Aorta (tissue), 5 donors: ENCODE data around the gene SPECC1. TPM values are rescaled to one million over a fixed set of nuclear protein-coding genes. Genes with fewer than 3 reads are reported as not detected.
"Not testable (repeated sequence)": the region's sequence is repeated elsewhere in the genome, so short reads cannot be mapped to it uniquely, and the experiment has no call there.

Source experiments
- ATAC-seq: fragments of 200-7000 bp; cut with Tn5 transposase; one replicate; pipeline ENCODE4 v1.9.1; 2022; ENCODE audit warnings: moderate library complexity; ENCODE audit not compliant: low FRiP score
- DNase-seq, 2 donors: peaks; one replicate each; pipeline ENCODE4 v3.0.0-alpha.2; 2020
- H3K27ac ChIP-seq, 2 donors: one replicate each; pipeline ENCODE4 v1.5.1; 2013; ENCODE audit warnings: low read length in 2 of 2, mild to moderate bottlenecking in 2 of 2, moderate library complexity in 2 of 2, control low read depth in 1 of 2, inconsistent platforms in 1 of 2, low read depth in 1 of 2
- H3K27me3 ChIP-seq, 2 donors: one replicate each; pipeline ENCODE4 v1.6.1; 2013; ENCODE audit warnings: control low read depth in 1 of 2, low read length in 1 of 2, mild to moderate bottlenecking in 1 of 2, moderate library complexity in 1 of 2; ENCODE audit not compliant: insufficient read depth in 2 of 2, control insufficient read depth in 1 of 2
- H3K36me3 ChIP-seq, 2 donors: one replicate each; pipeline ENCODE4 v1.6.1; 2013; ENCODE audit warnings: control low read depth in 1 of 2, low read length in 1 of 2, mild to moderate bottlenecking in 1 of 2; ENCODE audit not compliant: insufficient read depth in 2 of 2, control insufficient read depth in 1 of 2
- H3K4me1 ChIP-seq, 2 donors: one replicate each; pipeline ENCODE4 v1.6.1; 2013; ENCODE audit warnings: low read length in 2 of 2, control low read depth in 1 of 2, mild to moderate bottlenecking in 1 of 2, moderate library complexity in 1 of 2; ENCODE audit not compliant: insufficient read depth in 2 of 2, control insufficient read depth in 1 of 2
- H3K4me3 ChIP-seq, 2 donors: one replicate each; pipeline ENCODE4 v1.5.1; 2013; ENCODE audit warnings: low read length in 2 of 2, control low read depth in 1 of 2, mild to moderate bottlenecking in 1 of 2
- H3K9me3 ChIP-seq: one replicate; pipeline ENCODE4 v1.6.1; 2013; ENCODE audit warnings: mild to moderate bottlenecking, low read length; ENCODE audit not compliant: control insufficient read depth
- WGBS, 2 donors: extraction: QIAGEN DNeasy Blood & Tissue Kit; methylation state at CpG; one replicate each; pipeline ENCODE4 v1.1.7; 2013; 5-methylcytosine and 5-hydroxymethylcytosine counted together
- intact Hi-C, 2 donors: fragments of 100-400 bp; cut with DNase I; formaldehyde crosslinking; loops; one replicate each; pipeline versions ENCODE4 v1.14.2 to v1.15.0; 2022
- polyA plus RNA-seq, 2 donors: library from polyadenylated mRNA; stranded (reverse); fragments of 200-250 nt; gene quantifications; one replicate each; pipeline ENCODE4 v1.2.3, GENCODE V29; 2013
- total RNA-seq, 2 donors: library from RNA; stranded (reverse); fragmentation: NEBNext Ultra II Directional; extraction: Animal tissue kit (Norgen Biotek cat#: 25700); gene quantifications; one replicate each; pipeline ENCODE4 v1.2.1, GENCODE V29; 2021
- donor health status: healthy with polysubstance abuse.
- donor health status: Bipolar disorder and iron deficiency.
- donor health status: DM: no; HTN: no; CAD: no.
- donor health status: DM: no; HTN: no; CAD: no.
- donor health status: DM: yes; HTN: yes; CAD: no.

SPECC1 gene
- total and polyA plus RNA-seq, 4 donors: 37.4 to 68.8 (median 50.3) TPM

DNA sequence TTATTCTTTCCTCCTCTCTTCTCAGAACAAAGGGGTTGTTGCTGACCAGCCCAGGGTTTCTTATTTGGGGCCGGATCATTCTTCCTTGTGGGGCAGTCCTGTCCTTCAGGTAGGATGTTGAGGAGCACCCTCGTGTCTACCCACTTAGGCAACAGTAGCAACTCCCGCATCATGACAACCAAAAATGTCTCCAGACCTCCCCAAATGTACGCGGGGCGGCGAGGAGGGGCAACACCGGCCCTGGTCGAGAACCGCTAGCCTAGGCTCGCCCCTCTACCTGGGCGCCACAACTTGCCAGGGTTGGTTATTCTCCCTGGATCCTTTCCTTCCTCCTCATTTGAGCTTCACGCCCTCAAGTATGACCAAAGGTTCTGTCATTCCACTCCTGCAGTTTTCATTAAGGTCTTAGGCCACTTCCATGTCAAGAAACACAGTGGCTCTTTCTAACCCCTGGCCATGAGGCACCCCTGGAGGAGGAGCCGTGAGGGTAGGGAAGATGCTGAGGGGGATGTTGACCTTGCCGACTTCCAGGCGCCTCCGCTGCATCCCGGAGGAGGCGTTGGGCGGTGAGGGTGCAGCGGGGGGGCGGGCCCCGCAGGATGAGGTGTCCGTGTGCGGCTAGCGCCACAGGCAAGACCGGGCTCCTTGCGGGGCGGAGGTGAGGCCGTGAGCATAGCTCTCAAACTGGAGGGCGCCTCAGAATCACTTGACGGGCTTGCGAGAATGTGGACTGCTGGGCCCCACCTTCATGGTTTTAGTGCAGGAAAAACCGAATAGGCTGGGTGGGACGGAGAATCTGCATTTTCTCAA lies 712 bp upstream of the SPECC1 start:
- Histone ChIP-seq H3K9me3 (no peaks in the 10 kb centered on the region), H3K4me3 (peak overlapping the region; percentile 42 to 67), H3K27ac (no peak overlapping the region), H3K27me3 (no peaks in the 10 kb centered on the region), H3K4me1 (no peaks in the 10 kb centered on the region), H3K36me3 (no peaks in the 10 kb centered on the region)
- WGBS, 2 donors: 29 to 30% methylated on average over 35 of the region's 35 CpGs
- intact Hi-C loops: loop anchor here (2.0 to 10.0 kb wide), 4 partner anchors 86 to 306 kb away; no protein-coding TSS in a partner anchor
- peak; percentile 79 for ATAC-seq
- DNase-seq: peak; percentile 54 to 87

GRCh38 chr17:20009052-20009301 lies 182 bp upstream of the SPECC1 start:
- 0 to 1% methylated on average over 13 to 18 of the region's 18 CpGs for WGBS, 2 donors
- Histone ChIP-seq H3K27me3 (no peaks in the 10 kb centered on the region), H3K4me1 (no peaks in the 10 kb centered on the region), H3K27ac (no peak overlapping the region), H3K9me3 (no peaks in the 10 kb centered on the region), H3K4me3 (peak overlapping the region; percentile 42 to 67), H3K36me3 (no peaks in the 10 kb centered on the region)
- ATAC-seq (no peak), DNase-seq (no peak)
- intact Hi-C loops: loop anchor here (2.0 to 10.0 kb wide), 4 partner anchors 86 to 306 kb away; no protein-coding TSS in a partner anchor

DNA sequence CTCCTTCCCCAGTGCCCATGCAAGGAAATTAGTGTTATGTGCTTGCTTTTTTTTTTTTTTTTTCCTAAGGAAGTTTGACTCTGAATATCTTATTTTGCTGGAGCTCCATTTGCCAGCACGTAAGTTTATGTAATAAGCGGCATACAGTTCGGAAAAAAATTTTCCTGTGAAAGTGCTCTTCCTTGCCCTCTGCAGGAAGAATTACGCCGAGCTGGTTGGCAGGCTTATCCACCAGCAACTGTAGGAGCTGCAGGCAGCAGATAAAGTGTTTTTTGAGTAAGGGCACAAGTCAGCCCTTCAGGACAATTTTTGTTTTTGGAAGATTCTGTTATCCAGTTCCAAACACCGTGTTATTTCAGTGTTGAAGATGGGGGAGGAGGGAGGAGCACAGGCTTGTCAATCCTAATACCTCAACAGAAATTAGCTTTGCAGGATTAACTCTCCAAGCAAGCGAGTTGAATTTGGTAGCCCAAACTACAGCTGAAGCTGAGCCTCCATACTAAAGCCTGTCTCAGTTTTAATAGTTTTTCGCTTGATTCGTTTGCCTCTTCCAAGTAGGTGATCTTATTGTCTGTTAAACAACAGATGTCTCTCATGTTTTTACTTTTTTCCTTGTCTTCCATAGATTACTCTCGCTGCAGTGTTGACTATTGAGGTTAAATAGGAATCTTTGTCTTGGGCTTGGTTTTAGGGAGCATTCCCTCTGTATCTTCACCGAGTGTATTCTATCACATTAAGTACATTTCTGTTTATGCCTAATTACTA lies 1.1 kb downstream of the SPECC1 start:
- Histone ChIP-seq H3K4me3 (peak overlapping the region; percentile 51 to 67), H3K27me3 (no peaks in the 10 kb centered on the region), H3K27ac (peak overlapping the region in 1 of 2 donors; percentile 33), H3K9me3 (no peaks in the 10 kb centered on the region), H3K36me3 (no peaks in the 10 kb centered on the region), H3K4me1 (no peaks in the 10 kb centered on the region)
- DNase-seq (peak; percentile 65 to 81), ATAC-seq (peak; percentile 70)
- WGBS, 2 donors: 28% methylated on average over 11 of the region's 11 CpGs
- intact Hi-C loops: loop anchor here in 1 of 2 donors (5.0 kb wide), 1 partner anchor 52 kb away; no protein-coding TSS in a partner anchor

DNA sequence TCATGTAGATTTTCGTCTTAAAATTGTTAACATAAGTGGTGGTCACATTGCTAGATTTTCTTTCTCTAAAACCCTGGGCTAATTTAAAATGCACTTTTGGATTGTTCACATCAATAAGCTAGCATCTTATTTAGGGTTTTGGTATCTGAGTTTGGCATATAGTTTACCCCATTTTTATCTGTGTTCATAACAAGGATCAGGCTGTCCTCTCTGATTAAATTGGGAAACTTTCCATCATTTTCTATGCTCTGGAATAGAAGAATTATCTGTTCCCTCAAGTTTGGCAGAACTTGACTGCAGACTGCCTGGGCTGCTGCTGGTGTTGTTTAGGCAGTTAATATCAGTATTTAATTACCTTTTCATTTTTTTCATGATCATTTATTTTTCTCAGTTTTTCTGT lies 1.8 kb downstream of the SPECC1 start:
- no peaks in the 10 kb centered on the region for H3K27me3 ChIP-seq
- DNase-seq (no peak), ATAC-seq (no peak)
- no peaks in the 10 kb centered on the region for H3K4me1 ChIP-seq
- H3K36me3 ChIP-seq: no peaks in the 10 kb centered on the region
- no peak overlapping the region for H3K27ac ChIP-seq
- WGBS, 2 donors: 71 to 81% methylated on average over 1 of the region's 1 CpG
- no peaks in the 10 kb centered on the region for H3K9me3 ChIP-seq
- intact Hi-C loops: loop anchor here in 1 of 2 donors (5.0 kb wide), 1 partner anchor 51 kb away; no protein-coding TSS in a partner anchor
- H3K4me3 ChIP-seq: no peak overlapping the region

DNA sequence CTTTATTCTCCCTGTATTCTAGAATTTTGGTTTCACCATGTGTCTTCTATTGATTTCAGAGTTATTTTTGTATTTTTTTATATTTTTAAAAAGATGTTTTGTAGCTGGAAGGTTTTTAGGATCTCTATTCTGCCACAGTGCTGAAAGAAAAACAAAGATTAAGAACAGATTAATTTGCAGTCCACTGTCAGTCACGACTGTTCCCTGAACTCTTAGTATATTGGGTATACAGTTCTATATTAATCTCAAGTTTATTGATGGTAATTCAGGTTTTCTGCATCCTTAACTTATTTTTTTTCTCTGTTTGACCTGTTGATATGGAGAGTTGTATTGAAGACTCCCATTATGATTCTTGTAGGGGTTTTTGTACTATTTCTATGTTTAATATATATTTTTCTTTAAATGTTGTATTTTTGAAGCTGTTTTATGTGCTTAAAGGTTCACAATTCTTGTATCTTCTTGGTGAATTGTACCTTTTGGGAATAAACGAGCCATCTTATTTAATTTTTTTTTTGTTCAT lies 2.9 kb downstream of the SPECC1 start:
- Histone ChIP-seq H3K4me1 (no peaks in the 10 kb centered on the region), H3K9me3 (no peaks in the 10 kb centered on the region), H3K27me3 (no peaks in the 10 kb centered on the region), H3K36me3 (no peaks in the 10 kb centered on the region), H3K27ac (no peak overlapping the region), H3K4me3 (no peak overlapping the region)
- intact Hi-C loops: loop anchor here in 1 of 2 donors (5.0 kb wide), 1 partner anchor 50 kb away; no protein-coding TSS in a partner anchor
- DNase-seq (no peak), ATAC-seq (no peak)
- 51 to 55% methylated on average over 2 of the region's 2 CpGs for WGBS, 2 donors

DNA sequence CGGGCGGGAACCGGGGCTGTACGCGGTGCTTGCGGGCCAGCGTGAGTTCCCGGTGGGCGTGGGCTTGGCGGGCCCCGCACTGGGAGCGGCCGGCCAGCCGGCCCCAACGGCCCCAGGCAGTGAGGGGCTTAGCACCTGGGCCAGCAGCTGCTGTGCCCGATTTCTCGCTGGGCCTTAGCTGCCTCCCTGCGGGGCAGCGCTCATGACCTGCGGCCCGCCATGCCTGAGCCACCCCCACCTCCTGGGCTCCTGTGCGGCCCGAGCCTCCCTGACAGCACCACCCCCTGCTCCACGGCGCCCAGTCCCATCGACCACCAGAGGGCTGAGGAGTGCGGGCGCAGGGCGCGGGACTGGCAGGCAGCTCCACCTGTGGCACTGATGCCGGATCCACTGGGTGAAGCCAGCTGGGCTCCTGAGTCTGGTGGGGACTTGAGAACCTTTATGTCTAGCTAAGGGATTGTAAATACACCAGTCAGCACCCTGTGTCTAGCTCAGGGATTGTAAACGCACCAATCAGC lies 7.4 kb downstream of the SPECC1 start:
- H3K36me3 ChIP-seq, H3K27me3 ChIP-seq, DNase-seq, H3K27ac ChIP-seq, H3K9me3 ChIP-seq, ATAC-seq, H3K4me3 ChIP-seq, intact Hi-C loops, H3K4me1 ChIP-seq: not testable (repeated sequence)
- 97 to 99% methylated on average over 26 to 32 of the region's 32 CpGs for WGBS, 2 donors

- H3K36me3 ChIP-seq: no peaks in the 10 kb centered on the region
- peaks cover 0 to 1% of the 10 kb centered on the region in 2 donors for H3K4me1 ChIP-seq
- intact Hi-C loops: no loop called here
- H3K27ac ChIP-seq: no peak overlapping the region
- no peaks in the 10 kb centered on the region for H3K27me3 ChIP-seq
- DNase-seq (no peak), ATAC-seq (no peak)
- H3K9me3 ChIP-seq: no peaks in the 10 kb centered on the region
- 22 to 23% methylated on average over 4 of the region's 4 CpGs for WGBS, 2 donors
- no peak overlapping the region for H3K4me3 ChIP-seq
Measured at GRCh38 chr17:20022701-20023100, 13.5 kb downstream of the SPECC1 start.

DNA sequence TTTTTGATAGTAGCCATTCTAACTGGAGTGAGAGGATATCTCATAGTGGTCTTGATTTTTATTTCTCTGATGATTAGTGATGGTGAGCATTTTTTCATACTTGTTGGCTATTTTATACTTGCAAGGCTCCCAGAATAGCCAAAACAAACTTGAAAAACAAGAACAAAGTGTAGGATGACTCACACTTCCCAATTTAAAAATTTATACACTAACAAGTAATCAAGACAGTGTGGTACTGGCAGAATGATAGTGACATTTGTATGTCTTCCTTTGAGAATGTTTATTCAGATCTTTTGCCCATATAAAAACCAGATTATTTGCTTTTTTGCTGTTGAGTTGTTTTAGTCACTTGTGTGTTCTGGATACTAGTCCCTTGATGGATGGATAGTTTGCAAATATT lies 17.8 kb downstream of the SPECC1 start:
- Histone ChIP-seq H3K4me3 (no peak overlapping the region), H3K36me3 (no peaks in the 10 kb centered on the region), H3K27ac (no peak overlapping the region), H3K9me3 (no peaks in the 10 kb centered on the region), H3K4me1 (peaks cover 0 to 1% of the 10 kb centered on the region in 2 donors), H3K27me3 (no peaks in the 10 kb centered on the region)
- no peak for DNase-seq
- no peak for ATAC-seq
- intact Hi-C loops: no loop called here
